H9 (cell line): Measurements from ENCODE around the gene MB21D2. TPM values are rescaled to one million over a fixed set of nuclear protein-coding genes. Genes with fewer than 3 reads are reported as not detected.
A peak's percentile ranks its signal among the peaks of the same experiment; 100 is the strongest.

Experiments
- DNase-seq: peaks from one replicate; pipeline ENCODE4 v3.0.0-alpha.2; 2017
- H2AFZ ChIP-seq: one replicate; pipeline ENCODE4 v1.6.1; 2013; ENCODE audit warnings: mild to moderate bottlenecking, low read length, control low read depth, moderate library complexity
- H2AK5ac ChIP-seq: 2 replicates; pipeline ENCODE4 v1.6.1; 2013; ENCODE audit warnings: low read length, control low read depth, mixed read lengths; ENCODE audit not compliant: insufficient read length
- H2BK120ac ChIP-seq: one replicate; pipeline ENCODE4 v1.6.1; 2013; ENCODE audit warnings: low read depth, mild to moderate bottlenecking, low read length, control low read depth, inconsistent platforms; ENCODE audit not compliant: poor library complexity, severe bottlenecking
- H2BK12ac ChIP-seq: 2 replicates; pipeline ENCODE4 v1.6.1; 2013; ENCODE audit warnings: low read length, control low read depth, mixed read lengths, low read depth; ENCODE audit not compliant: insufficient read length
- H2BK15ac ChIP-seq: 2 replicates; pipeline ENCODE4 v1.6.1; 2013; ENCODE audit warnings: low read depth, low read length, control low read depth
- H2BK20ac ChIP-seq: one replicate; pipeline ENCODE4 v1.6.1; 2013; ENCODE audit warnings: low read depth, mild to moderate bottlenecking, low read length, control low read depth, inconsistent platforms; ENCODE audit not compliant: poor library complexity, severe bottlenecking
- H2BK5ac ChIP-seq: 2 replicates; pipeline ENCODE4 v1.6.1; 2013; ENCODE audit warnings: low read length, control low read depth, mixed read lengths; ENCODE audit not compliant: insufficient read length
- H3K14ac ChIP-seq: 2 replicates; pipeline ENCODE4 v1.6.1; 2013; ENCODE audit warnings: low read length, control low read depth; ENCODE audit not compliant: insufficient read depth
- H3K18ac ChIP-seq: 2 replicates; pipeline ENCODE4 v1.6.1; 2013; ENCODE audit warnings: low read depth, mild to moderate bottlenecking, mixed read lengths, low read length, control low read depth; ENCODE audit not compliant: insufficient read length
- H3K23ac ChIP-seq: 2 replicates; pipeline ENCODE4 v1.6.1; 2013; ENCODE audit warnings: low read length, control low read depth, mixed read lengths, low read depth; ENCODE audit not compliant: insufficient read length
- H3K23me2 ChIP-seq: 2 replicates; pipeline ENCODE4 v1.6.1; 2013; ENCODE audit warnings: low read depth, mild to moderate bottlenecking, mixed read lengths, low read length, control low read depth; ENCODE audit not compliant: insufficient read length, poor library complexity, severe bottlenecking
- H3K27ac ChIP-seq: 2 replicates; pipeline ENCODE4 v1.5.1; 2013; ENCODE audit warnings: low read length, control low read depth, mixed read lengths, low read depth; ENCODE audit not compliant: insufficient read length
- H3K27me3 ChIP-seq: 2 replicates; pipeline ENCODE4 v1.6.1; 2013; ENCODE audit warnings: low read length, control low read depth, inconsistent platforms; ENCODE audit not compliant: insufficient read depth
- H3K4ac ChIP-seq: 2 replicates; pipeline ENCODE4 v1.6.1; 2013; ENCODE audit warnings: low read depth, mild to moderate bottlenecking, control low read depth, inconsistent platforms, low read length, moderate library complexity
- H3K4me1 ChIP-seq: 2 replicates; pipeline ENCODE4 v1.6.1; 2013; ENCODE audit warnings: low read length, control low read depth, inconsistent platforms; ENCODE audit not compliant: insufficient read depth
- H3K4me2 ChIP-seq: 2 replicates; pipeline ENCODE4 v1.6.1; 2013; ENCODE audit warnings: low read length, control low read depth, mixed read lengths; ENCODE audit not compliant: insufficient read length, insufficient read depth
- H3K56ac ChIP-seq: 2 replicates; pipeline ENCODE4 v1.6.1; 2013; ENCODE audit warnings: low read depth, mild to moderate bottlenecking, mixed read lengths, low read length, control low read depth; ENCODE audit not compliant: insufficient read length
- H3K79me1 ChIP-seq: 2 replicates; pipeline ENCODE4 v1.6.1; 2013; ENCODE audit warnings: low read depth, mild to moderate bottlenecking, moderate library complexity, low read length, control low read depth, inconsistent platforms; ENCODE audit not compliant: insufficient read depth, poor library complexity, severe bottlenecking
- H3K79me2 ChIP-seq: 2 replicates; pipeline ENCODE4 v1.6.1; 2013; ENCODE audit warnings: low read length, control low read depth, inconsistent platforms; ENCODE audit not compliant: insufficient read depth
- H3K9ac ChIP-seq: 2 replicates; pipeline ENCODE4 v1.6.1; 2013; ENCODE audit warnings: low read length, control low read depth, mixed read lengths; ENCODE audit not compliant: insufficient read length; ENCODE audit errors: extremely low read depth
- H3K9me3 ChIP-seq: one replicate; pipeline ENCODE4 v1.6.1; 2013; ENCODE audit warnings: low read depth, low read length, inconsistent platforms; ENCODE audit not compliant: control insufficient read depth
- H3T11ph ChIP-seq: one replicate; pipeline ENCODE4 v1.6.1; 2013; ENCODE audit warnings: mild to moderate bottlenecking, low read length, control low read depth, inconsistent platforms
- H4K20me1 ChIP-seq: one replicate; pipeline ENCODE4 v1.6.1; 2013; ENCODE audit not compliant: control insufficient read depth, insufficient read length, insufficient read depth
- H4K5ac ChIP-seq: 2 replicates; pipeline ENCODE4 v1.6.1; 2013; ENCODE audit warnings: low read depth, mild to moderate bottlenecking, mixed read lengths, low read length, control low read depth; ENCODE audit not compliant: insufficient read length
- H4K8ac ChIP-seq: replicated peaks from 2 replicates; pipeline ENCODE4 v1.6.1; 2013; ENCODE audit warnings: low read length, control low read depth, mixed read lengths, low read depth; ENCODE audit not compliant: insufficient read length
- H4K91ac ChIP-seq: 2 replicates; pipeline ENCODE4 v1.6.1; 2013; ENCODE audit warnings: low read depth, mild to moderate bottlenecking, moderate library complexity, mixed read lengths, low read length, control low read depth; ENCODE audit not compliant: insufficient read length
- H3K27ac Mint-ChIP-seq, 3 experiments: 2 replicates in 2 of 3; 3 replicates in 1 of 3; pipeline ENCODE4 v1.8.0; 2020 to 2021; ENCODE audit warnings: mixed read lengths in 3 of 3, mild to moderate bottlenecking in 1 of 3, moderate library complexity in 1 of 3
- H3K27me3 Mint-ChIP-seq: 2 replicates; pipeline ENCODE4 v1.8.0; 2021; ENCODE audit warnings: low read depth, mild to moderate bottlenecking, moderate library complexity, mixed read lengths
- H3K36me3 Mint-ChIP-seq, 3 experiments: 2 replicates in 2 of 3; 3 replicates in 1 of 3; pipeline ENCODE4 v1.8.0; 2020 to 2021; ENCODE audit warnings: low read depth in 3 of 3, mixed read lengths in 3 of 3; ENCODE audit not compliant: insufficient read depth in 1 of 3
- H3K4me1 Mint-ChIP-seq, 2 experiments: 2 replicates each; pipeline ENCODE4 v1.8.0; 2020; ENCODE audit warnings: mixed read lengths in 2 of 2
- H3K4me3 Mint-ChIP-seq, 2 experiments: 2 replicates in 1 of 2; 3 replicates in 1 of 2; pipeline ENCODE4 v1.8.0; 2020 to 2021; ENCODE audit warnings: mild to moderate bottlenecking in 2 of 2, mixed read lengths in 2 of 2, moderate library complexity in 1 of 2
- H3K9me3 Mint-ChIP-seq, 2 experiments: 2 replicates in 1 of 2; 3 replicates in 1 of 2; pipeline ENCODE4 v1.8.0; 2020; ENCODE audit warnings: mild to moderate bottlenecking in 2 of 2, mixed read lengths in 2 of 2, moderate library complexity in 1 of 2
- WGBS: extraction: QIAGEN DNeasy Blood & Tissue Kit; methylation state at CpG from one replicate; pipeline ENCODE4 v1.1.7; 2013; ENCODE audit warnings: missing lambda C conversion rate, low lambda C conversion rate, mixed read lengths; ENCODE audit not compliant: insufficient read length; ENCODE audit errors: extremely low coverage; 5-methylcytosine and 5-hydroxymethylcytosine counted together
- total RNA-seq: library from RNA; stranded (reverse); gene quantifications from 2 replicates; pipeline ENCODE4 v1.2.1, GENCODE V29; 2021
- TF ChIP-seq, protein P1 (sequence below): fragments of 200-600 bp; sonication (generic); conservative IDR thresholded peaks from 3 replicates; pipeline ENCODE4 v1.8.0; 2021; ENCODE audit warnings: antibody characterized with exemption, mild to moderate bottlenecking

MB21D2 gene
- total RNA-seq, 1 experiment from 2014 or later, result 19.1 TPM

DNA sequence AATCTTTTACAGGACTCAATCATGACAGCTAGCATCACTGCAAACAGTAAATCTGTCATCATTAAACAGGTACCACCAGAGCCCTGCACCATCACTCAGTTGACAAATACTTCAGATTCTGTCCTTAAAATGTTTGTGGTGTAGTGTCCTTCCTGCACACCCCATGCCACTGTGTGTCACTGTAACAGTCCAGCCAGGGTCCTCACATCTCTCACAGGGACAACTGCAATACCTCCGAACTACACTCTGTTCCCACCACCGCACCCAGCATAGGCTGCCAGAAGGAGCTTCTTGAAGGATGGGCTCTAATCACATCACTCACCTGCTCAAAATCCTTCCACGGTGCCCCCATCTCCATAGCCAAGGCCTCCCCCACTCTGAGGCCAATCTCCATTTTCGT is 100.2 kb downstream of the MB21D2 start:
- Histone ChIP-seq H3K4me1 (peaks cover 2% of the 10 kb centered on the region; the same call in 1 of the 2 replicates), H2AFZ (no peak overlapping the region), H2BK20ac (no peak overlapping the region), H3K23ac (no peak overlapping the region), H3K14ac (no peak overlapping the region), H3T11ph (no peak overlapping the region), H3K18ac (no peak overlapping the region), H3K27me3 (no peaks in the 10 kb centered on the region), H4K5ac (no peak overlapping the region), H3K23me2 (no peaks in the 10 kb centered on the region), H2BK12ac (no peak overlapping the region), H3K79me1 (peaks cover 6% of the 10 kb centered on the region), H3K9me3 (no peaks in the 10 kb centered on the region), H4K20me1 (no peaks in the 10 kb centered on the region), H2AK5ac (no peak overlapping the region), H2BK120ac (no peak overlapping the region), H4K91ac (no peak overlapping the region), H3K79me2 (peaks cover 8% of the 10 kb centered on the region; the same call in 1 of the 2 replicates), H3K56ac (no peak overlapping the region), H2BK15ac (no peak overlapping the region), H3K27ac (no peak overlapping the region), H3K9ac (no peak overlapping the region), H3K4ac (no peak overlapping the region), H3K4me2 (no peak overlapping the region), H2BK5ac (no peak overlapping the region), H4K8ac (no peak overlapping the region)
- H3K36me3 Mint-ChIP-seq, result no peaks in the 10 kb centered on the region
- peaks cover 26 to 44% of the 10 kb centered on the region in 2 experiments for H3K4me1 Mint-ChIP-seq
- peak overlapping the region; percentile 9 to 74 (median 24); a peak in 4 of 7 replicates for H3K27ac Mint-ChIP-seq
- TF ChIP-seq, protein P1, sequence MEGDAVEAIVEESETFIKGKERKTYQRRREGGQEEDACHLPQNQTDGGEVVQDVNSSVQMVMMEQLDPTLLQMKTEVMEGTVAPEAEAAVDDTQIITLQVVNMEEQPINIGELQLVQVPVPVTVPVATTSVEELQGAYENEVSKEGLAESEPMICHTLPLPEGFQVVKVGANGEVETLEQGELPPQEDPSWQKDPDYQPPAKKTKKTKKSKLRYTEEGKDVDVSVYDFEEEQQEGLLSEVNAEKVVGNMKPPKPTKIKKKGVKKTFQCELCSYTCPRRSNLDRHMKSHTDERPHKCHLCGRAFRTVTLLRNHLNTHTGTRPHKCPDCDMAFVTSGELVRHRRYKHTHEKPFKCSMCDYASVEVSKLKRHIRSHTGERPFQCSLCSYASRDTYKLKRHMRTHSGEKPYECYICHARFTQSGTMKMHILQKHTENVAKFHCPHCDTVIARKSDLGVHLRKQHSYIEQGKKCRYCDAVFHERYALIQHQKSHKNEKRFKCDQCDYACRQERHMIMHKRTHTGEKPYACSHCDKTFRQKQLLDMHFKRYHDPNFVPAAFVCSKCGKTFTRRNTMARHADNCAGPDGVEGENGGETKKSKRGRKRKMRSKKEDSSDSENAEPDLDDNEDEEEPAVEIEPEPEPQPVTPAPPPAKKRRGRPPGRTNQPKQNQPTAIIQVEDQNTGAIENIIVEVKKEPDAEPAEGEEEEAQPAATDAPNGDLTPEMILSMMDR, result no peak
- no peak for DNase-seq
- no peaks in the 10 kb centered on the region for H3K27me3 Mint-ChIP-seq
- no peak overlapping the region for H3K4me3 Mint-ChIP-seq
- no peaks in the 10 kb centered on the region for H3K9me3 Mint-ChIP-seq
- WGBS, result no CpG with 5 or more reads among the region's 4 CpGs
